Fibroblast of skin of back (primary cell): ENCODE results near the gene MICOS13. TPM values are rescaled to one million over a fixed set of nuclear protein-coding genes. Genes with fewer than 3 reads are reported as not detected.
"Not testable (repeated sequence)": the region's sequence is repeated elsewhere in the genome, so short reads cannot be mapped to it uniquely, and the experiment has no call there.

Source experiments
- DNase-seq: peaks from one replicate; pipeline ENCODE4 v3.0.0-alpha.2; 2013
- polyA plus RNA-seq, 2 experiments: library from polyadenylated mRNA; unstranded; fragments of 120-200 nt; gene quantifications; one replicate each; pipeline ENCODE4 v1.2.1, GENCODE V29; 2013; ENCODE audit not compliant: insufficient read length in 2 of 2

The MICOS13 gene
- 72.1 TPM for polyA plus RNA-seq (2013, experiment 1 of 2; ENCODE audit: insufficient read length)
- 53.5 TPM for polyA plus RNA-seq (2013, experiment 2 of 2; ENCODE audit: insufficient read length)

DNA sequence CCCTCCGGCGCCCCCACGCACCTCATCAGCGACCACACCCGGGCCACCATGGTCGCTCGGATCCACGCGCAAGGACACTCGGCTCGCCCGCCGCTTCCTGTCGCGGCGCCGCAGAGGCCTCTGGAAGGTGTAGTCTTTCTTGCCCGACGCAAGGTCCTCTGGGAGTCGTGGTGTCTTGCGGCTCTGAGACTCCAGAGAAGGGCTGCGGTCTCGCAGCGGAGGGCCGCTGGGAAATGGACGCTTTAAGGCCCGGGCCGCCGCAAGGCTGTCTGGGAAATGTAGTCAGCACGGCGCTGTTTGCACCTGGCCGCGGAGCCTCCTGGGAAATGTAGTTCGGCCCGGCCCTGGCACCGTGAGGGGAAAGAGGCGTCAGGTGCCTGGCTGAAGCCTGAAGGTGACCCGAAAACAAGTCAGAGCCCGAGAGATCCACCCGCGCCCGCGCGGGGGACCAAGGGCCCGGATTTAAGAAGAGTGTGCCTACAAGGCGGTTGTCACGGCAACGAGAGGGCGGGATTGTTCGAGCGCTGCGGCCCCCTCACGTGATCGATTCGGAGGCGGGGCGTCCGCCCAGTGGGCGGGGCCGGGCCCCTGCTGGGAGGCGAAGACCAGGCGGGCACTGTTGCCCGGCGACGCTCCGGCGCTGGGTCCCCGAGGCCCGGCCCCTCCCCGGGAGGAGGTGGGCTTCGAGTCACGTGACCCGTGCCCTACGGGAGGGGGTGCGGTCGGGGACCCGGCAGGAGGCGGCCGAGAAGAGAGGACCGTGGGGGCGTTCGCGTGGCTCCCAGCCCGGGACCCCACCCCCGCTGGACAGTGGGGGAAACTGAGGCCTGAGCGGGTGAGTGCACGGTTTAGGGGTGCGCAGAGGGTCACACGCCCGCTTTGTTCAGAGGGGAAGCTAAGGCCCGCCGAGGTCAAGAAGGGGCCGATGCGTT lies at the start of gene MICOS13, which contains the start of gene HSD11B1L:
TSS of gene MICOS13 (minus strand) at position 80 of the 932 bp plus-strand sequence. CDS start at position 50, 30 bp downstream.
TSS of gene HSD11B1L (plus strand) at position 591 of the 932 bp plus-strand sequence. CDS start 3,806 bp downstream, outside the sequence.
- peak; percentile 99 for DNase-seq

- no peak for DNase-seq
Observed at GRCh38 chr19:5727453-5728050, 47.2 kb upstream of the MICOS13 start.

DNA sequence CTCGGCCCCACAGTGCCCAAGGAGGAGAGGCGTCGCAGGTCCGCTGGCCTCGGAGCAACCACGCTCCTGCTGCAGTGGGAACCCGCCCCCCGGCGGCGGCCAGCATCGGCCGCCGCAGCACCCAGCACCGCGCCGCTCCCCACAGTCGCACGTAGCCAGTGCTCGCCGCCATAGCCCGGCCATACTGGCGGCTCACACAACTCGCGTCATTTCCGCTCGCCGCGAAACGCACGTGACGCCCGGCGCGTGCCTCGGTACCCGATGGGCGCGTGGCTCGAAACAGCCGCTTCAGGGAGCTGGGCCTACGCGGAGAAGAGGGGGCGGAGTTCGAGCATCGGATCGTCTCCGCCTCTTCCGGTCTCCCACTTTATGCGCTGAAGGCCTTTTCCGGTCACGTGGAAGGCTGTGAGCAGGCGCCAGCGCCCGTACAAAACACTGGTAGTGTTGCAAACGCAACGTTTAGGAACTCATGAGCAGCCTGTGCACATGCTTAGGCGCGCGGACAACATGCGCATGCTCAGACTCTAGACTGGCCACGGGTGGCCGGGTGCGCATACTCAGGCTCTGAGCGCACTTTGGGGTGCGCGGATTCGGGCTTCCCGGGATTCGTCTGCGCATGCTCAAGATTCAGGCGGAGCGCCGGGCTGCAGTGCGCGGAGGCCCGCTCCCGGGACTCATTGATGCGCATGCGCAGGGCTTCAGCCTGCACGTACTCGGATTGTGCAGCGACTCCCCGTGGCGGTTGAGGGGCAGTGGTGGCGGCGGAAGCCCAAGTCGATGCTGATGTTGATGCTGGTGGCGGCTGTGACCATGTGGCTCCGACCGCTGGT lies 39.9 kb upstream of the MICOS13 start, which contains the start of the genes CATSPERD and LONP1:
TSS of gene CATSPERD (plus strand) at position 677 of the 830 bp plus-strand sequence. CDS start at position 778, 101 bp downstream.
TSS of gene LONP1 (minus strand) at position 186 of the 830 bp plus-strand sequence. CDS start at position 172, 14 bp downstream.
- DNase-seq, result peak; percentile 99

GRCh38 chr19:5719274-5719960 lies 39.1 kb upstream of the MICOS13 start:
- DNase-seq, result no peak

GRCh38 chr19:5718579-5719273 lies 38.4 kb upstream of the MICOS13 start:
- peak; percentile 92 for DNase-seq

- DNase-seq, result peak; percentile 69
Observed at GRCh38 chr19:5718037-5718578, 37.8 kb upstream of the MICOS13 start.

GRCh38 chr19:5717215-5717935 lies 37.1 kb upstream of the MICOS13 start:
- no peak for DNase-seq

DNA sequence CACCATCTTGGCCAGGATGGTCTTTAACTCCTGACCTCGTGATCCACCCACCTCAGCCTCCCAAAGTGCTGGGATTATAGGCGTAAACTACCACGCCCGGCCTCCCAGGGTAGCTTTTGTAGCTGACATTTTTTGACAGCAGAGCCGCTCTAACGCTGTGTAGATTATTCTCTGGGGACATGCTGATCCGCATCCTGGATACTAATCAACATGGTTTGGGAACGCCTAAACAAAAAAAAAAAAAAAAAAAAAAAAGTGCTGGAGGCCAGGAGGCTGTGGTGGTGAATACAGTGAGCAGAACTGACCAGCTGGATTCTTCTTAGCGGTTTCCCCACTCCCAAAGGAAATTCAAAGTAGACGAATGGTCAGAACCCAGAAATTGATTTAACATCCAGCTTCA lies 34.5 kb upstream of the MICOS13 start:
- no peak for DNase-seq

GRCh38 chr19:5713228-5713627 lies 32.9 kb upstream of the MICOS13 start:
- DNase-seq, result no peak

- DNase-seq, result no peak
Observed at GRCh38 chr19:5711713-5712161, 31.4 kb upstream of the MICOS13 start.

- DNase-seq, result no peak
Observed at GRCh38 chr19:5711025-5711424, 30.7 kb upstream of the MICOS13 start.

DNA sequence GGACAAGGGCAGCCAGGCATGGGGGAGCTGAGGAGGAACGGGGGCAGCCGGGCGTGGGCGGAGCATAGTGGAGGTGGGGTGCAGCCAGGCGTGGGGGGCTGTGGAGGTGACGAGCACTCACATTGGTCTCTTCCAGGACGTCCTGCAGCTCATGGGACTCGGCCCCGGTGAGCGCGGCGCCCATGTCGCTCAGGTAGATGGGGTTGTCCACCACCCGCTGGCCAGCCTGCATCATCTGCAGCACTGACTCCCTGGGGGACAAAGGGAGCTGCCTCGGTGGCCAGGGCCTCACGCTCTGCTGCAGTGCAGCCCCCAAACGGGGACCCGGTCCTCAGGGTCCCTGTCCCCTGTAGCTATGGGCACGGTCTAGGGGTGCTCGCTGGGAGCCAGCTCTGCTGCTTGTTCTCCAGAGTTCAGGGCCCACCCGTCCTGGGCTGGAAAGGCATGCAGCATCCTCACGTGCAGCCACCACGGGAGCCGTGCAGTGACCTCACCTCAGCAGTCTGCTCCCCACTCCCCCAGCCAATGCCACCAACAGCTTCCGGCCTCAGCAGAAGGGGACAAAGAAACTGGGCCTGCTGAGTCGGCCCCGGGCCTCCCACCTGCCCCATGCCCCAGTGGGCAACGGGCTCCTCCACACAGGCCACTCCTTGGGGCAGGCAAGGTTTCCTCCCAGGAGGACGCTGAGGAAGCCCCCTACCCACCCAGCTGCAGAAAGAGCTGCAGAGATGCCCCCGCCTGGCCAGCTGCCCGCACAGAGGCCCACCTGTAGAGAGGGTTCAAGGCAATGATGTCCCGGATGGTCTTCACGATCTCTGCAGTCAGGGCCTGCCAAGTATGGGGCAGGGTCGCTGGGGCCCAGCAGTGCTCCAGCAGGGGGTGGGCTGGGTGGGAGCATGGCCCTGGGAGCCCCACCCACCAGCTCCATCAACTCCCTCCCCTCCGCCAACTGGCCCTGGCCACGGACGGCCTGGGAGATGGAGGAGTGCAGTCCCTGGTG lies 27.6 kb upstream of the MICOS13 start:
- DNase-seq, result no peak

DNA sequence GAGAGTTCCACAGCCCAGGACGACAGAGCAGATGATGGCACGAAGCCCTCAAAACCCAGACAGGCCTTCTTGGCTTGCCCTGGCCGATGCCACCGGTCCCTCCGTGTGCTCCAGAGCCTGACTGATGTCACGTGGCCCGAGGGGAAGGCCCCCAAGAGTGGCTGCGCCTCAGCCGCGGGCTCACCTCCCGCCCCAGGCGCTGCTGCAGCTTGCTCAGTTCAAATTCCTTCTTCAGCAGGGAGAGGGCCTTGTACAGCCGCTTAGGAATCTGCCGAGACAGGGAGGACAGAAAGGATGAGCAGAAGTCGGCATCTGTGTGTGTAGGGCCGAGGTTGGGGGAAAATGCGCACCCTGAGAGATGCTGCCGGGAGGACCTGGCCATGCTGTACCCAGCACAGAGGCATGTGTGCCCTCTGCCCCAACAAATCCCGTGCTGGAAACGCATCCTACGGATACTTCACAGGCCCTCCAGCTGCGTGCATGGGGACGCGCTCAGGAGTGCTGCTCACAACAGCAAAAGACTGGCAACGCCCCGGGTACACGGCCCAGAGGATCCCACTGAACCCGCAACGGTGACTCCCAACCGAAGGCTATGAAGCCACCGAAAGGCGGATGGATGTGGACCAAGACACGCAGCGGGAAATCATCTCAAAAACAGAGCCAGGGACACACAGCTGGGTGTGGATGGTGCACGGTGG lies 26.7 kb upstream of the MICOS13 start:
- no peak for DNase-seq

DNA sequence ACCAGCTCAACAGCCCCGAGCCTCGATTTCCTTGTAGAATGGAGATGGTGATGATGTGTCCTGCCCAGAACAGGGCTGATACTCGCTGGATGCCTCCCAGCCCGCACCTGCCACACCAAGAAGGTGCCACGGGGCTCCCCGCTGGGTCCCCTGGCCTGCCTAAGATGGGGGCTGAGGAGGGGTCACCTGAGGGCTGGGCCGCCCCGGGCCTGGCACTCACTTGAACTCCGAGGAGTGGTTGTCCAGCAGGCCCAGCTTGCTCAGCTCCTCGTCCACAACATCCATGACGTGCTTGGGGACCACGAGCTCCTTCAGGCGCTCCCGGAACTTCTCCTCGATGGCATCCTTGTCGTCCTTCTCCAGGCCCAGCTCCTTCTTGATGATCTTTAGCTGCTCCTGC lies 25.2 kb upstream of the MICOS13 start:
- no peak for DNase-seq

- DNase-seq, result no peak
Observed at GRCh38 chr19:5703819-5704818, 23.8 kb upstream of the MICOS13 start.

GRCh38 chr19:5702053-5702410 lies 21.7 kb upstream of the MICOS13 start:
- DNase-seq, result not testable (repeated sequence)
